ENCODE data around the gene EIF4ENIF1. TPM values are rescaled to one million over a fixed set of nuclear protein-coding genes. Genes with fewer than 3 reads are reported as not detected.
A peak's percentile ranks its signal among the peaks of the same experiment; 100 is the strongest.
"Not testable (repeated sequence)": the region's sequence is repeated elsewhere in the genome, so short reads cannot be mapped to it uniquely, and the experiment has no call there.

EIF4ENIF1 gene
- polyA plus RNA-seq, 1 donor from 2014 or later = 12.6 TPM

DNA sequence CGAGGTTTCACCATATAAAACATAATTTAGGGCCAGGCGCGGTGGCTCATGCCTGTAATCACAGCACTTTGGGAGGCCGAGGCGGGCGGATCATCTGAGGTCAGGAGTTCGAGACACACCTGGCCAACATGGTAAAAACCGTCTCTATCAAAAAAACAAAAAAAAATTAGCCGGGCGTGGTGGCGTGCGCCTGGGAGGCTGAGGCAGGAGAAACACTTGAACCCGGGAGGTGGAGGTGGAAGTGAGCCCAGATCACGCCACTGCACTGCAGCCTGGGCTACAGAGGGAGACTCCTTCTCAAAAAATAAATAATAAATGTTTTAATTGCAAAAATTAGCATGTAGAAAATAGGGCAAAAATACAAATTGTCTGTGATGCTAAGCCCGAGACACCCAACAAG lies 5.7 kb upstream of the EIF4ENIF1 start:
- H4K20me1 ChIP-seq (ENCODE audit: insufficient read depth) = no peaks in the 10 kb centered on the region
- peak overlapping the region; percentile 71 for H3K9ac ChIP-seq (ENCODE audit: low read length)
- no peaks in the 10 kb centered on the region for H3K9me3 ChIP-seq (ENCODE audit: low read length)
- H3K9me2 ChIP-seq (ENCODE audit: insufficient read depth, low read length) = no peaks in the 10 kb centered on the region
- no peaks in the 10 kb centered on the region for H3F3A ChIP-seq (ENCODE audit: insufficient read depth, low read length, poor library complexity, severe bottlenecking)
- H3K4me3 ChIP-seq (ENCODE audit: low read length) = peak overlapping the region; percentile 94
- H3K36me3 ChIP-seq (ENCODE audit: insufficient read depth, low read length) = no peaks in the 10 kb centered on the region
- H3K27me3 ChIP-seq (ENCODE audit: insufficient read depth, low read depth, low read length) = no peaks in the 10 kb centered on the region
- peaks cover 2% of the 10 kb centered on the region for H3K79me2 ChIP-seq (replicated peaks; ENCODE audit: insufficient read depth, low read length)
- no peak overlapping the region for H2AFZ ChIP-seq (ENCODE audit: low read depth, low read length)
- peak overlapping the region; percentile 31 for H3K4me2 ChIP-seq (ENCODE audit: low read length)
- no peak overlapping the region for H3K27ac ChIP-seq (ENCODE audit: low read length)
- TF ChIP-seq RAD21 (conservative IDR thresholded peaks at IDR 0.05) (no peak), TAF1 (IDR thresholded peaks at IDR 0.05; ENCODE audit: low read depth) (no peak), EP300 (conservative IDR thresholded peaks at IDR 0.05; ENCODE audit: poor library complexity, severe bottlenecking) (no peak), MXI1 (conservative IDR thresholded peaks at IDR 0.05; ENCODE audit: poor library complexity, severe bottlenecking) (no peak), EZH2 (IDR thresholded peaks at IDR 0.05; ENCODE audit: borderline replicate concordance, insufficient read depth, low read length, poor library complexity, severe bottlenecking) (no peak), POLR2AphosphoS5 (IDR thresholded peaks at IDR 0.05) (no peak), SMC3 (conservative IDR thresholded peaks at IDR 0.05; ENCODE audit: poor library complexity) (no peak), CTCF (IDR thresholded peaks at IDR 0.05; ENCODE audit: poor library complexity, severe bottlenecking) (no peak)
- TF ChIP-seq, protein P1, sequence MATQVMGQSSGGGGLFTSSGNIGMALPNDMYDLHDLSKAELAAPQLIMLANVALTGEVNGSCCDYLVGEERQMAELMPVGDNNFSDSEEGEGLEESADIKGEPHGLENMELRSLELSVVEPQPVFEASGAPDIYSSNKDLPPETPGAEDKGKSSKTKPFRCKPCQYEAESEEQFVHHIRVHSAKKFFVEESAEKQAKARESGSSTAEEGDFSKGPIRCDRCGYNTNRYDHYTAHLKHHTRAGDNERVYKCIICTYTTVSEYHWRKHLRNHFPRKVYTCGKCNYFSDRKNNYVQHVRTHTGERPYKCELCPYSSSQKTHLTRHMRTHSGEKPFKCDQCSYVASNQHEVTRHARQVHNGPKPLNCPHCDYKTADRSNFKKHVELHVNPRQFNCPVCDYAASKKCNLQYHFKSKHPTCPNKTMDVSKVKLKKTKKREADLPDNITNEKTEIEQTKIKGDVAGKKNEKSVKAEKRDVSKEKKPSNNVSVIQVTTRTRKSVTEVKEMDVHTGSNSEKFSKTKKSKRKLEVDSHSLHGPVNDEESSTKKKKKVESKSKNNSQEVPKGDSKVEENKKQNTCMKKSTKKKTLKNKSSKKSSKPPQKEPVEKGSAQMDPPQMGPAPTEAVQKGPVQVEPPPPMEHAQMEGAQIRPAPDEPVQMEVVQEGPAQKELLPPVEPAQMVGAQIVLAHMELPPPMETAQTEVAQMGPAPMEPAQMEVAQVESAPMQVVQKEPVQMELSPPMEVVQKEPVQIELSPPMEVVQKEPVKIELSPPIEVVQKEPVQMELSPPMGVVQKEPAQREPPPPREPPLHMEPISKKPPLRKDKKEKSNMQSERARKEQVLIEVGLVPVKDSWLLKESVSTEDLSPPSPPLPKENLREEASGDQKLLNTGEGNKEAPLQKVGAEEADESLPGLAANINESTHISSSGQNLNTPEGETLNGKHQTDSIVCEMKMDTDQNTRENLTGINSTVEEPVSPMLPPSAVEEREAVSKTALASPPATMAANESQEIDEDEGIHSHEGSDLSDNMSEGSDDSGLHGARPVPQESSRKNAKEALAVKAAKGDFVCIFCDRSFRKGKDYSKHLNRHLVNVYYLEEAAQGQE (IDR thresholded peaks at IDR 0.05; ENCODE audit: borderline replicate concordance) = no peak

GRCh38 chr22:31493355-31493754 lies 3.7 kb upstream of the EIF4ENIF1 start:
- H3K27me3 ChIP-seq (ENCODE audit: insufficient read depth, low read depth, low read length); H2AFZ ChIP-seq (ENCODE audit: low read depth, low read length); H3K9me3 ChIP-seq (ENCODE audit: low read length); H3K79me2 ChIP-seq (replicated peaks; ENCODE audit: insufficient read depth, low read length); H3K4me3 ChIP-seq (ENCODE audit: low read length); H4K20me1 ChIP-seq (ENCODE audit: insufficient read depth); H3F3A ChIP-seq (ENCODE audit: insufficient read depth, low read length, poor library complexity, severe bottlenecking); H3K4me2 ChIP-seq (ENCODE audit: low read length); H3K27ac ChIP-seq (ENCODE audit: low read length); H3K36me3 ChIP-seq (ENCODE audit: insufficient read depth, low read length); H3K9me2 ChIP-seq (ENCODE audit: insufficient read depth, low read length); H3K9ac ChIP-seq (ENCODE audit: low read length): not testable (repeated sequence)

DNA sequence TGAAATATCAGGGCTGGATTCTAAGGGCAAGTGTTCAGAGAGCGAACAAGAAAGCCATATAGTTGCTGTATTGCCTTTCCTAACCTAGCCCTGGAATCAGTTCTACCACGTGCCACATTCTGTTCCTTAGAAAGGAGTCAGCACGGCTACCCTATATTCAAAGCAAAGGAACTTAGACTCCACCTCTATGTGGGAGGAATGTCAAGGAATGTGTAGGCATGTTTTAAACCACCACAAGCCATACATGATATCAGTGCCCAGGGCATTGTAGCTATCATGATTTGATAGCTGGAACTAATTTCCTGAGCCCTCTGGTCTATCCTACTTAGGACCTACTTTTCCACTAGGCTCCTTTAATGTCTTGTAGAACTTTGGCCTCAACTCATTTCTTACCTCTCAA lies 2.5 kb upstream of the EIF4ENIF1 start:
- Histone ChIP-seq H3K36me3 (ENCODE audit: insufficient read depth, low read length) (no peaks in the 10 kb centered on the region), H3K9me3 (ENCODE audit: low read length) (no peaks in the 10 kb centered on the region), H3K79me2 (replicated peaks; ENCODE audit: insufficient read depth, low read length) (peaks cover 16% of the 10 kb centered on the region), H3K4me2 (ENCODE audit: low read length) (no peak overlapping the region), H3K9ac (ENCODE audit: low read length) (no peak overlapping the region), H3K27me3 (ENCODE audit: insufficient read depth, low read depth, low read length) (no peaks in the 10 kb centered on the region), H4K20me1 (ENCODE audit: insufficient read depth) (no peaks in the 10 kb centered on the region), H3F3A (ENCODE audit: insufficient read depth, low read length, poor library complexity, severe bottlenecking) (no peaks in the 10 kb centered on the region), H2AFZ (ENCODE audit: low read depth, low read length) (no peak overlapping the region), H3K9me2 (ENCODE audit: insufficient read depth, low read length) (no peaks in the 10 kb centered on the region), H3K27ac (ENCODE audit: low read length) (no peak overlapping the region), H3K4me3 (ENCODE audit: low read length) (no peak overlapping the region)
- no peak for TF ChIP-seq RAD21 (conservative IDR thresholded peaks at IDR 0.05)
- no peak for TF ChIP-seq TAF1 (IDR thresholded peaks at IDR 0.05; ENCODE audit: low read depth)
- TF ChIP-seq, protein P1 (IDR thresholded peaks at IDR 0.05; ENCODE audit: borderline replicate concordance) = no peak
- TF ChIP-seq EP300 (conservative IDR thresholded peaks at IDR 0.05; ENCODE audit: poor library complexity, severe bottlenecking) = no peak
- no peak for TF ChIP-seq POLR2AphosphoS5 (IDR thresholded peaks at IDR 0.05)
- TF ChIP-seq EZH2 (IDR thresholded peaks at IDR 0.05; ENCODE audit: borderline replicate concordance, insufficient read depth, low read length, poor library complexity, severe bottlenecking) = no peak
- TF ChIP-seq MXI1 (conservative IDR thresholded peaks at IDR 0.05; ENCODE audit: poor library complexity, severe bottlenecking) = no peak

Measured in neural cell (in vitro differentiated cells).